Cardiac muscle cell (in vitro differentiated cells and primary cell): ENCODE measurements around the gene NUTM1. TPM values are rescaled to one million over a fixed set of nuclear protein-coding genes. Genes with fewer than 3 reads are reported as not detected.
"Not testable (repeated sequence)": the region's sequence is repeated elsewhere in the genome, so short reads cannot be mapped to it uniquely, and the experiment has no call there.

Experiments used
- DNase-seq, 2 donors: peaks; one replicate each; pipeline versions ENCODE4 v3.0.0 to v3.0.0-alpha.2; 2010 to 2017; ENCODE audit warnings: low read depth in 1 of 2, low spot score in 1 of 2
- H3K27ac ChIP-seq: fragments of 200-600 bp; sonication (generic); 2 replicates; pipeline ENCODE4 v1.5.1; 2016
- H3K27me3 ChIP-seq: fragments of 200-600 bp; sonication (generic); 2 replicates; pipeline ENCODE4 v1.6.0; 2016; ENCODE audit warnings: control low read depth
- H3K36me3 ChIP-seq: fragments of 200-600 bp; sonication (generic); 2 replicates; pipeline ENCODE4 v1.5.1; 2016; ENCODE audit warnings: control low read depth
- H3K4me1 ChIP-seq: fragments of 200-600 bp; sonication (generic); 2 replicates; pipeline ENCODE4 v1.8.1; 2017; ENCODE audit warnings: low read depth, mild to moderate bottlenecking, mixed run types
- H3K4me3 ChIP-seq: fragments of 200-600 bp; sonication (generic); 2 replicates; pipeline ENCODE4 v1.5.1; 2016; ENCODE audit warnings: mild to moderate bottlenecking
- H3K9me3 ChIP-seq: fragments of 200-600 bp; sonication (generic); 2 replicates; pipeline ENCODE4 v1.5.1; 2017; ENCODE audit warnings: low read depth, mild to moderate bottlenecking, control low read depth
- CTCF ChIP-seq: IDR thresholded peaks from 2 replicates; pipeline ENCODE4 v1.5.1; 2012; ENCODE audit warnings: low read depth, mild to moderate bottlenecking, low read length
- polyA plus RNA-seq: library from polyadenylated mRNA; unstranded; fragments of >200 nt; fragmentation: Nextera tagmentation; extraction: Ambion mirVana; gene quantifications from 2 replicates; pipeline ENCODE4 v1.2.1, GENCODE V29; 2016
- total RNA-seq: library from RNA; depleted of rRNA; stranded (reverse); fragments of >200 nt; gene quantifications from 2 replicates; pipeline ENCODE4 v1.2.3, GENCODE V29; 2016

Gene NUTM1
- total and polyA plus RNA-seq, 2 experiments from 2014 or later = 0.15 to 0.32 TPM

GRCh38 chr15:34376856-34377255 lies 33.7 kb downstream of the NUTM1 start:
- Histone ChIP-seq H3K9me3 (no peaks in the 10 kb centered on the region), H3K27me3 (no peaks in the 10 kb centered on the region), H3K4me1 (no peaks in the 10 kb centered on the region), H3K27ac (no peak overlapping the region), H3K36me3 (peaks cover 5% of the 10 kb centered on the region), H3K4me3 (no peak overlapping the region)
- DNase-seq = no peak
- TF ChIP-seq CTCF = no peak

GRCh38 chr15:34380491-34380890 lies 37.4 kb downstream of the NUTM1 start:
- DNase-seq, H3K36me3 ChIP-seq, H3K27ac ChIP-seq, H3K4me3 ChIP-seq, H3K27me3 ChIP-seq, H3K4me1 ChIP-seq, H3K9me3 ChIP-seq: not testable (repeated sequence)

- H3K27me3 ChIP-seq, H3K4me1 ChIP-seq, DNase-seq, H3K36me3 ChIP-seq, H3K27ac ChIP-seq, H3K9me3 ChIP-seq, H3K4me3 ChIP-seq: not testable (repeated sequence)
Measured at GRCh38 chr15:34381829-34382521, 38.9 kb downstream of the NUTM1 start.

- H3K27me3 ChIP-seq, H3K4me1 ChIP-seq, H3K27ac ChIP-seq, DNase-seq, H3K9me3 ChIP-seq, H3K36me3 ChIP-seq, H3K4me3 ChIP-seq: not testable (repeated sequence)
Measured at GRCh38 chr15:34389594-34390086, 46.5 kb downstream of the NUTM1 start.

GRCh38 chr15:34392981-34393380 lies 49.9 kb downstream of the NUTM1 start:
- DNase-seq, H3K4me3 ChIP-seq, H3K9me3 ChIP-seq, H3K4me1 ChIP-seq, H3K27me3 ChIP-seq, H3K36me3 ChIP-seq, H3K27ac ChIP-seq: not testable (repeated sequence)

GRCh38 chr15:34397637-34398259 lies 54.6 kb downstream of the NUTM1 start:
- H3K36me3 ChIP-seq, H3K9me3 ChIP-seq, H3K4me1 ChIP-seq, H3K27me3 ChIP-seq, H3K27ac ChIP-seq, H3K4me3 ChIP-seq, DNase-seq: not testable (repeated sequence)

GRCh38 chr15:34403160-34403598 lies 60.1 kb downstream of the NUTM1 start:
- not testable (repeated sequence) for H3K27me3 ChIP-seq, H3K4me1 ChIP-seq, H3K27ac ChIP-seq, H3K4me3 ChIP-seq, DNase-seq, H3K9me3 ChIP-seq, H3K36me3 ChIP-seq

GRCh38 chr15:34403899-34404298 lies 60.8 kb downstream of the NUTM1 start:
- not testable (repeated sequence) for H3K4me1 ChIP-seq, H3K36me3 ChIP-seq, DNase-seq, H3K27ac ChIP-seq, H3K4me3 ChIP-seq, H3K9me3 ChIP-seq, H3K27me3 ChIP-seq

Other genes with a start within 250 kb of the NUTM1 start
- gene EMC7, start 241.5 kb upstream of the NUTM1 start, total RNA-seq = 18.5 and 35.6 TPM in 2 replicates
- 116 and 145 TPM in 2 replicates for gene EMC7, start 241.5 kb upstream of the NUTM1 start, polyA plus RNA-seq
- gene PGBD4, start 241.2 kb upstream of the NUTM1 start, total RNA-seq = 1.7 TPM in 2 replicates
- gene PGBD4, start 241.2 kb upstream of the NUTM1 start, polyA plus RNA-seq = 0.37 and 2.6 TPM in 2 replicates
- gene KATNBL1, start 133.2 kb upstream of the NUTM1 start, total RNA-seq = 39.5 and 77.0 TPM in 2 replicates
- 54.8 and 85.0 TPM in 2 replicates for gene KATNBL1, start 133.2 kb upstream of the NUTM1 start, polyA plus RNA-seq
- gene EMC4, start 118.3 kb upstream of the NUTM1 start, total RNA-seq = 138 and 170 TPM in 2 replicates
- 143 and 169 TPM in 2 replicates for gene EMC4, start 118.3 kb upstream of the NUTM1 start, polyA plus RNA-seq
- gene SLC12A6, start 5.5 kb upstream of the NUTM1 start, total RNA-seq = 19.6 and 44.3 TPM in 2 replicates
- 12.0 and 24.4 TPM in 2 replicates for gene SLC12A6, start 5.5 kb upstream of the NUTM1 start, polyA plus RNA-seq
- 110 and 143 TPM in 2 replicates for gene NOP10, start 179 bp upstream of the NUTM1 start, total RNA-seq
- 307 and 366 TPM in 2 replicates for gene NOP10, start 179 bp upstream of the NUTM1 start, polyA plus RNA-seq
- gene LPCAT4, start 23.9 kb downstream of the NUTM1 start, total RNA-seq = 95.6 and 172 TPM in 2 replicates
- 162 and 285 TPM in 2 replicates for gene LPCAT4, start 23.9 kb downstream of the NUTM1 start, polyA plus RNA-seq
- 76.8 and 135 TPM in 2 replicates for gene GOLGA8A, start 94.5 kb downstream of the NUTM1 start, total RNA-seq
- gene GOLGA8A, start 94.5 kb downstream of the NUTM1 start, polyA plus RNA-seq = 172 and 189 TPM in 2 replicates
- gene GOLGA8B, start 240.3 kb downstream of the NUTM1 start, total RNA-seq = 82.3 and 139 TPM in 2 replicates
- gene GOLGA8B, start 240.3 kb downstream of the NUTM1 start, polyA plus RNA-seq = 84.1 and 86.8 TPM in 2 replicates